ENCODE measurements around the gene MARF1. TPM values are rescaled to one million over a fixed set of nuclear protein-coding genes. Genes with fewer than 3 reads are reported as not detected.

The MARF1 gene
- total RNA-seq, 1 experiment from 2014 or later, result 51.5 TPM

GRCh38 chr16:15642557-15643047 lies 352 bp downstream of the MARF1 start:
- H3K27ac ChIP-seq (ENCODE audit: low read length), result peak overlapping the region; percentile 86
- DNase-seq (ENCODE audit: low read depth, low spot score) (no peak), ATAC-seq (peak; percentile 70)
- POLR2A ChIA-PET, result interaction anchor here (0.6 to 1.0 kb wide), 6 partner anchors 18 to 568 kb away, joined by 4 to 22 read pairs (median 6); no protein-coding TSS in a partner anchor
- H3K27me3 ChIP-seq (ENCODE audit: control insufficient read depth, insufficient read depth, low read length), result no peaks in the 10 kb centered on the region
- peaks cover 46% of the 10 kb centered on the region for H3K4me1 ChIP-seq (ENCODE audit: control insufficient read depth, insufficient read depth, low read length)
- TF ChIP-seq POLR2AphosphoS5 (IDR thresholded peaks at IDR 0.05; ENCODE audit: low read depth, low read length), result no peak; the same call in 1 of the 2 replicates
- TF ChIP-seq, protein P1, sequence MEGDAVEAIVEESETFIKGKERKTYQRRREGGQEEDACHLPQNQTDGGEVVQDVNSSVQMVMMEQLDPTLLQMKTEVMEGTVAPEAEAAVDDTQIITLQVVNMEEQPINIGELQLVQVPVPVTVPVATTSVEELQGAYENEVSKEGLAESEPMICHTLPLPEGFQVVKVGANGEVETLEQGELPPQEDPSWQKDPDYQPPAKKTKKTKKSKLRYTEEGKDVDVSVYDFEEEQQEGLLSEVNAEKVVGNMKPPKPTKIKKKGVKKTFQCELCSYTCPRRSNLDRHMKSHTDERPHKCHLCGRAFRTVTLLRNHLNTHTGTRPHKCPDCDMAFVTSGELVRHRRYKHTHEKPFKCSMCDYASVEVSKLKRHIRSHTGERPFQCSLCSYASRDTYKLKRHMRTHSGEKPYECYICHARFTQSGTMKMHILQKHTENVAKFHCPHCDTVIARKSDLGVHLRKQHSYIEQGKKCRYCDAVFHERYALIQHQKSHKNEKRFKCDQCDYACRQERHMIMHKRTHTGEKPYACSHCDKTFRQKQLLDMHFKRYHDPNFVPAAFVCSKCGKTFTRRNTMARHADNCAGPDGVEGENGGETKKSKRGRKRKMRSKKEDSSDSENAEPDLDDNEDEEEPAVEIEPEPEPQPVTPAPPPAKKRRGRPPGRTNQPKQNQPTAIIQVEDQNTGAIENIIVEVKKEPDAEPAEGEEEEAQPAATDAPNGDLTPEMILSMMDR (IDR thresholded peaks at IDR 0.05), result peak; percentile 29
- H3K36me3 ChIP-seq (ENCODE audit: control insufficient read depth, insufficient read depth, low read length), result peaks cover 3% of the 10 kb centered on the region; the same call in 1 of the 2 replicates
- H3K9me3 ChIP-seq (ENCODE audit: control insufficient read depth, insufficient read depth, low read depth, low read length), result no peaks in the 10 kb centered on the region
- CTCF ChIA-PET, result interaction anchor here (0.7 to 1.0 kb wide), 2 partner anchors 21 to 148 kb away, joined by 3 to 4 read pairs; no protein-coding TSS in a partner anchor
- intact Hi-C loops (cut with micrococcal nuclease; ENCODE audit: unreplicated experiment), result loop anchor here (5.0 kb wide), 1 partner anchor 50 kb away; no protein-coding TSS in a partner anchor
- in situ Hi-C loops (cut with HindIII; ENCODE audit: low pct_unique_long_range_greater_than_20kb, low sequenced_read_pairs), result no loop called here
- peak overlapping the region; percentile 68 to 82 for H3K4me3 ChIP-seq (ENCODE audit: low read depth in 2 of 2, low read length in 2 of 2)
- BruUV-seq (replicated peaks), result no TSS peak

DNA sequence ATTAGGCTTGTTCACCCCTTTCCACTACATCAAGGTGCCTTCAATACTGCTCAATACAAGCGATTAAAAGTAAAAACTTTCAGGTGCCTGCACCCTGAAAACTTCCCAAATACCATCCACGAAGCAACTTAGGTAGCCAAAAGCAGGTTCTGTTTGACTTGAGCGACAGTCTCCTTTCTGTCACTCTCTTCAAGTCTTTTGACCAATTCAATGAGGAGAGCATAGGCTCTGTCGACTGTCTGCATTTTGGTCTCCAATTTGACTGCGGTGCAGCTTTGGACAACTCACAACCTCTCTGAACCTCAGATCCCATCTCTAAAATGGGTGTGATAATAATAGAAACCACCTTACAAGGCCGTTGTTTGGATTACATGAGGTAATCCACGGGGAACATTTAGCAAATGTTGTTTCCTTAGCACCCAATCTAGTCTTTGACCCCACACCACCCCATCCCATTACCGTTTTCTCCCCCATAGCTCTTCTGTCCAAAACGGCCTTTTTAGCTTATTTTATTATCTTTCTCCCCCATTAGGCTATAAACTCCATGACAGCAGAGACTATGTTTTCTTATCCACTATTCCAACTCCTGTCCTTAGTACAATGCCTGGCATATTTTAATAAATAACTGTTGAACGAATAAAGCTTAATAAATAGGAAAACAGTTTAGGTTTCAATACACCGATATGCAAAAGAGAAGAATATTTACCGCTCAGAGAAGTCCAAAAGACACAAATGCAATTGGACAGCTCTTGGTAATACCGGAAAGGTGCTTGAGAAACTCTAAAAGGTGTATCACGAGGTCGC lies 999 bp downstream of the MARF1 start:
- peaks cover 41% of the 10 kb centered on the region for H3K4me1 ChIP-seq (ENCODE audit: control insufficient read depth, insufficient read depth, low read length)
- H3K4me3 ChIP-seq (ENCODE audit: low read depth in 2 of 2, low read length in 2 of 2), result peak overlapping the region; percentile 68 to 82
- H3K27ac ChIP-seq (ENCODE audit: low read length), result peak overlapping the region; percentile 86
- BruUV-seq (replicated peaks), result TSS peak; percentile 82
- TF ChIP-seq TCF7L2 (IDR thresholded peaks at IDR 0.05; ENCODE audit: low read depth, low read length) (no peak), REST (IDR thresholded peaks at IDR 0.05; ENCODE audit: insufficient read depth in 1 of 2, low read depth in 2 of 2, low read length in 1 of 2) (no peak)
- TF ChIP-seq, protein P1 (IDR thresholded peaks at IDR 0.05), result no peak
- DNase-seq (ENCODE audit: low read depth, low spot score), result no peak
- H3K36me3 ChIP-seq (ENCODE audit: control insufficient read depth, insufficient read depth, low read length), result peaks cover 3% of the 10 kb centered on the region; the same call in 1 of the 2 replicates
- CTCF ChIA-PET, result interaction anchor here (0.7 kb wide), 1 partner anchor 149 kb away, joined by 3 read pairs; no protein-coding TSS in a partner anchor
- H3K9me3 ChIP-seq (ENCODE audit: control insufficient read depth, insufficient read depth, low read depth, low read length), result no peaks in the 10 kb centered on the region
- no peaks in the 10 kb centered on the region for H3K27me3 ChIP-seq (ENCODE audit: control insufficient read depth, insufficient read depth, low read length)
- POLR2A ChIA-PET, result interaction anchor here (0.7 kb wide), 2 partner anchors 37 to 91 kb away, joined by 4 read pairs; no protein-coding TSS in a partner anchor
- intact Hi-C loops (cut with micrococcal nuclease; ENCODE audit: unreplicated experiment), result loop anchor here (5.0 kb wide), 1 partner anchor 50 kb away; no protein-coding TSS in a partner anchor
- in situ Hi-C loops (cut with HindIII; ENCODE audit: low pct_unique_long_range_greater_than_20kb, low sequenced_read_pairs), result no loop called here
- ATAC-seq, result no peak
